GM23338 (cell line): ENCODE results near the gene DRC3. TPM values are rescaled to one million over a fixed set of nuclear protein-coding genes. Genes with fewer than 3 reads are reported as not detected.

Experiments used
- ATAC-seq: fragments of 200-7000 bp; cut with Tn5 transposase; 3 replicates; pipeline ENCODE4 v1.9.1; 2020
- DNase-seq: peaks from one replicate; pipeline ENCODE4 v3.0.0-alpha.2; 2015; ENCODE audit warnings: low spot score
- H2AFZ ChIP-seq: fragments of 200-600 bp; sonication (generic); 2 replicates; pipeline ENCODE4 v1.8.0; 2016; ENCODE audit warnings: antibody characterized with exemption, mild to moderate bottlenecking, moderate library complexity
- H3F3A ChIP-seq: fragments of 200-600 bp; sonication (generic); replicated peaks from 2 replicates; pipeline ENCODE4 v1.8.0; 2017; ENCODE audit warnings: antibody characterized with exemption, mixed run types, low read depth
- H3K27ac ChIP-seq: fragments of 200-600 bp; sonication (generic); 2 replicates; pipeline ENCODE4 v1.6.1; 2016; ENCODE audit warnings: low read depth
- H3K27me3 ChIP-seq: fragments of 200-600 bp; sonication (generic); 2 replicates; pipeline ENCODE4 v1.8.0; 2016; ENCODE audit warnings: mild to moderate bottlenecking, mixed run types, moderate library complexity; ENCODE audit not compliant: insufficient read depth
- H3K36me3 ChIP-seq: fragments of 200-600 bp; sonication (generic); 2 replicates; pipeline ENCODE4 v1.8.0; 2016; ENCODE audit warnings: mild to moderate bottlenecking; ENCODE audit not compliant: insufficient read depth
- H3K4me1 ChIP-seq: fragments of 200-600 bp; sonication (generic); 2 replicates; pipeline ENCODE4 v1.8.0; 2016; ENCODE audit warnings: mild to moderate bottlenecking, moderate library complexity; ENCODE audit not compliant: insufficient read depth
- H3K4me2 ChIP-seq: fragments of 200-600 bp; sonication (generic); 2 replicates; pipeline ENCODE4 v1.7.1; 2017; ENCODE audit warnings: mixed run types
- H3K4me3 ChIP-seq: fragments of 200-600 bp; sonication (generic); 2 replicates; pipeline ENCODE4 v1.6.1; 2016; ENCODE audit warnings: mixed run types
- H3K79me2 ChIP-seq: fragments of 200-600 bp; sonication (generic); replicated peaks from 2 replicates; pipeline ENCODE4 v1.8.0; 2017; ENCODE audit warnings: mild to moderate bottlenecking; ENCODE audit not compliant: insufficient read depth
- H3K9me2 ChIP-seq: fragments of 200-600 bp; sonication (generic); 2 replicates; pipeline ENCODE4 v1.8.0; 2017; ENCODE audit not compliant: insufficient read depth
- H4K20me1 ChIP-seq: fragments of 200-600 bp; sonication (generic); replicated peaks from 2 replicates; pipeline ENCODE4 v1.8.0; 2017; ENCODE audit warnings: mild to moderate bottlenecking; ENCODE audit not compliant: insufficient read depth
- H3K27ac Mint-ChIP-seq: 2 replicates; pipeline ENCODE4 v1.8.0; 2020; ENCODE audit warnings: inconsistent platforms, mild to moderate bottlenecking, moderate library complexity, mixed read lengths
- H3K27me3 Mint-ChIP-seq: 3 replicates; pipeline ENCODE4 v1.8.0; 2022; ENCODE audit warnings: low read depth, mild to moderate bottlenecking, moderate library complexity, mixed read lengths, inconsistent platforms; ENCODE audit not compliant: insufficient read depth, poor library complexity
- H3K36me3 Mint-ChIP-seq: 3 replicates; pipeline ENCODE4 v1.8.0; 2021; ENCODE audit warnings: low read depth, mild to moderate bottlenecking, inconsistent platforms, moderate library complexity, mixed read lengths
- H3K4me1 Mint-ChIP-seq: 3 replicates; pipeline ENCODE4 v1.8.0; 2020; ENCODE audit warnings: mild to moderate bottlenecking, inconsistent platforms, mixed read lengths
- H3K4me3 Mint-ChIP-seq: 3 replicates; pipeline ENCODE4 v1.8.0; 2021; ENCODE audit warnings: moderate library complexity, mild to moderate bottlenecking, inconsistent platforms, mixed read lengths
- H3K9me3 Mint-ChIP-seq: 3 replicates; pipeline ENCODE4 v1.8.0; 2020; ENCODE audit warnings: moderate library complexity, mild to moderate bottlenecking, inconsistent platforms, mixed read lengths
- CREB1 ChIP-seq: fragments of 250-450 bp; sonication (Bioruptor Pico); IDR thresholded peaks from 2 replicates; pipeline ENCODE4 v1.5.0; 2020; ENCODE audit warnings: low read depth, mild to moderate bottlenecking, moderate library complexity
- CTCF ChIP-seq, 2 experiments: fragments of 200-600 bp in 1 of 2; sonication (generic) in 1 of 2; conservative IDR thresholded peaks; 2 replicates each; pipeline versions ENCODE4 v1.5.1 to v1.6.1; 2016 to 2017; ENCODE audit warnings: antibody characterized with exemption in 2 of 2, low read depth in 2 of 2, mild to moderate bottlenecking in 2 of 2, moderate library complexity in 1 of 2
- ETS1 ChIP-seq: IDR thresholded peaks from 2 replicates; pipeline ENCODE4 v1.6.1; 2016; ENCODE audit warnings: antibody characterized with exemption
- EZH2 ChIP-seq: fragments of 200-600 bp; sonication (generic); IDR thresholded peaks from one replicate; pipeline ENCODE4 v1.8.0; 2017; ENCODE audit warnings: antibody characterized with exemption, mild to moderate bottlenecking, low read depth; ENCODE audit not compliant: unreplicated experiment
- EZH2phosphoT487 ChIP-seq: fragments of 200-600 bp; sonication (generic); IDR thresholded peaks from one replicate; pipeline ENCODE4 v1.8.1; 2018; ENCODE audit warnings: antibody characterized with exemption; ENCODE audit not compliant: unreplicated experiment
- JUNB ChIP-seq: IDR thresholded peaks from one replicate; pipeline ENCODE4 v1.6.1; 2016; ENCODE audit warnings: antibody characterized with exemption; ENCODE audit not compliant: unreplicated experiment
- NANOG ChIP-seq: IDR thresholded peaks from 2 replicates; pipeline ENCODE4 v1.6.1; 2016; ENCODE audit warnings: antibody characterized with exemption, borderline replicate concordance
- POLR2AphosphoS5 ChIP-seq: IDR thresholded peaks from 2 replicates; pipeline ENCODE4 v1.6.1; 2016; ENCODE audit warnings: antibody characterized with exemption, low read depth
- REST ChIP-seq: IDR thresholded peaks from one replicate; pipeline ENCODE4 v1.6.1; 2018; ENCODE audit warnings: antibody characterized with exemption; ENCODE audit not compliant: unreplicated experiment
- STAT1 ChIP-seq: IDR thresholded peaks from one replicate; pipeline ENCODE4 v1.6.1; 2016; ENCODE audit warnings: antibody characterized with exemption; ENCODE audit not compliant: unreplicated experiment
- ZNF114 ChIP-seq: fragments of 250-450 bp; sonication (Bioruptor Pico); IDR thresholded peaks from 2 replicates; pipeline ENCODE4 v1.5.0; 2020; ENCODE audit warnings: mild to moderate bottlenecking, moderate library complexity
- ZNF331 ChIP-seq: fragments of 250-450 bp; sonication (Bioruptor Pico); IDR thresholded peaks from 2 replicates; pipeline ENCODE4 v1.5.0; 2020; ENCODE audit warnings: low read depth, mild to moderate bottlenecking, moderate library complexity
- ZNF462 ChIP-seq: fragments of 250-450 bp; sonication (Bioruptor Pico); IDR thresholded peaks from 2 replicates; pipeline ENCODE4 v1.5.0; 2020; ENCODE audit warnings: mild to moderate bottlenecking, moderate library complexity
- polyA plus RNA-seq: library from polyadenylated mRNA; unstranded; fragments of >200 nt; fragmentation: Nextera tagmentation; extraction: Ambion mirVana; gene quantifications from 2 replicates; pipeline ENCODE4 v1.2.1, GENCODE V29; 2016
- total RNA-seq: library from RNA; depleted of rRNA; stranded (reverse); fragments of >200 nt; shearing (Covaris generic); gene quantifications from 2 replicates; pipeline ENCODE4 v1.2.3, GENCODE V29; 2014

The DRC3 gene
- total and polyA plus RNA-seq, 2 experiments from 2014 or later, result 1.1 TPM; not detected in 1

- Mint-ChIP-seq H3K4me3 (no peak overlapping the region), H3K27ac (no peak overlapping the region), H3K27me3 (peaks cover 2% of the 10 kb centered on the region), H3K4me1 (peaks cover 9% of the 10 kb centered on the region), H3K9me3 (no peaks in the 10 kb centered on the region), H3K36me3 (no peaks in the 10 kb centered on the region)
- peaks cover 11% of the 10 kb centered on the region; the same call in 1 of the 2 replicates for H3K4me1 ChIP-seq
- no peak overlapping the region for H3K27ac ChIP-seq
- no peaks in the 10 kb centered on the region for H3K27me3 ChIP-seq
- no peaks in the 10 kb centered on the region for H4K20me1 ChIP-seq
- no peaks in the 10 kb centered on the region for H3K79me2 ChIP-seq
- H3K4me3 ChIP-seq, result no peak overlapping the region
- ATAC-seq (no peak), DNase-seq (no peak)
- no peak overlapping the region for H2AFZ ChIP-seq
- H3K9me2 ChIP-seq, result no peaks in the 10 kb centered on the region
- no peak for TF ChIP-seq ETS1
- TF ChIP-seq STAT1, result no peak
- TF ChIP-seq CTCF (conservative IDR thresholded peaks at IDR 0.05; ENCODE audit: low read depth in 2 of 2), result no peak
- TF ChIP-seq ZNF331 (CRISPR knock-in tag), result no peak
- no peak for TF ChIP-seq ZNF462
- no peak for TF ChIP-seq EZH2phosphoT487
- no peak for TF ChIP-seq EZH2
- TF ChIP-seq CREB1, result no peak
- no peak for TF ChIP-seq NANOG
- no peak for TF ChIP-seq ZNF114 (CRISPR knock-in tag)
- TF ChIP-seq REST, result no peak
- TF ChIP-seq JUNB, result no peak
- TF ChIP-seq POLR2AphosphoS5, result no peak
- H3K36me3 ChIP-seq, result no peaks in the 10 kb centered on the region
- no peaks in the 10 kb centered on the region for H3F3A ChIP-seq
- H3K4me2 ChIP-seq, result no peak overlapping the region
These were observed 41.5 kb upstream of the DRC3 start for GRCh38 chr17:17931159-17931558.
